Ishikawa (cell line): ENCODE measurements around the gene PACSIN1.

Source experiments
- CEBPB ChIP-seq: IDR thresholded peaks from 2 replicates; pipeline ENCODE4 v1.6.1; 2012
- CREB1 ChIP-seq: IDR thresholded peaks from 2 replicates; pipeline ENCODE4 v1.6.1; 2012; ENCODE audit warnings: low read depth
- EGR1 ChIP-seq: IDR thresholded peaks from 2 replicates; pipeline ENCODE4 v1.6.1; 2012
- EP300 ChIP-seq: IDR thresholded peaks from 2 replicates; pipeline ENCODE4 v1.6.1; 2012; ENCODE audit warnings: borderline replicate concordance
- FOXM1 ChIP-seq: IDR thresholded peaks from 2 replicates; pipeline ENCODE4 v1.6.1; 2012; ENCODE audit warnings: low read depth, borderline replicate concordance
- MAX ChIP-seq: IDR thresholded peaks from 2 replicates; pipeline ENCODE4 v1.6.1; 2012
- NFIC ChIP-seq: IDR thresholded peaks from 2 replicates; pipeline ENCODE4 v1.6.1; 2012
- RAD21 ChIP-seq: IDR thresholded peaks from 2 replicates; pipeline ENCODE4 v1.6.1; 2012; ENCODE audit warnings: low read depth
- REST ChIP-seq: IDR thresholded peaks from 2 replicates; pipeline ENCODE4 v1.6.1; 2012; ENCODE audit warnings: low read depth, mild to moderate bottlenecking
- TAF1 ChIP-seq: IDR thresholded peaks from 2 replicates; pipeline ENCODE4 v1.6.1; 2012; ENCODE audit warnings: low read depth, mild to moderate bottlenecking
- TCF12 ChIP-seq: IDR thresholded peaks from 2 replicates; pipeline ENCODE4 v1.6.1; 2012; ENCODE audit warnings: low read depth
- TEAD4 ChIP-seq: IDR thresholded peaks from 2 replicates; pipeline ENCODE4 v1.6.1; 2012
- USF1 ChIP-seq: IDR thresholded peaks from 2 replicates; pipeline ENCODE4 v1.6.1; 2012
- YY1 ChIP-seq: IDR thresholded peaks from 2 replicates; pipeline ENCODE4 v1.6.1; 2012; ENCODE audit warnings: low read depth
- ZBTB7A ChIP-seq: IDR thresholded peaks from 2 replicates; pipeline ENCODE4 v1.6.1; 2012; ENCODE audit warnings: low read depth

Gene PACSIN1

GRCh38 chr6:34552620-34553019, 86.7 kb downstream of the PACSIN1 start:
- no peak for TF ChIP-seq EP300
- no peak for TF ChIP-seq CEBPB

GRCh38 chr6:34553146-34553545, 87.3 kb downstream of the PACSIN1 start:
- no peak for TF ChIP-seq NFIC
- TF ChIP-seq ZBTB7A, result no peak
- no peak for TF ChIP-seq CREB1
- TF ChIP-seq MAX, result no peak
- no peak for TF ChIP-seq TEAD4
- no peak for TF ChIP-seq CEBPB
- no peak for TF ChIP-seq TCF12
- TF ChIP-seq FOXM1, result no peak
- TF ChIP-seq USF1, result no peak
- TF ChIP-seq EP300, result no peak
- TF ChIP-seq TAF1, result no peak
- TF ChIP-seq REST, result no peak
- no peak for TF ChIP-seq YY1
- no peak for TF ChIP-seq EGR1
- no peak for TF ChIP-seq RAD21

GRCh38 chr6:34553750-34554149, 87.9 kb downstream of the PACSIN1 start:
- TF ChIP-seq MAX (no peak), FOXM1 (no peak), RAD21 (no peak), NFIC (no peak), YY1 (no peak), USF1 (no peak), EP300 (no peak), CEBPB (no peak), TCF12 (no peak), CREB1 (no peak), REST (no peak), TAF1 (no peak), TEAD4 (no peak), ZBTB7A (no peak), EGR1 (no peak)

GRCh38 chr6:34554291-34555006, 88.6 kb downstream of the PACSIN1 start:
- TF ChIP-seq CEBPB (no peak), TEAD4 (no peak), CREB1 (no peak), MAX (no peak), USF1 (no peak), TAF1 (no peak), FOXM1 (no peak), RAD21 (no peak), TCF12 (no peak), ZBTB7A (no peak), NFIC (no peak), EP300 (no peak), REST (no peak), YY1 (no peak), EGR1 (no peak)
